Stimulated activated CD8-positive, alpha-beta memory T cell treated with anti-CD3 and anti-CD28 coated beads, Interleukin-4, amount 100 ng/mL, for 48 hours (primary cell): ENCODE results near the gene SPRR5.

Experiments
- DNase-seq: peaks from one replicate; pipeline ENCODE4 v3.0.0-alpha.2; 2020

The SPRR5 gene

GRCh38 chr1:152946651-152947256 is at the start of gene SPRR5:
Gene SPRR5, plus strand, starts transcription at chr1:152947206. Its CDS starts 1,349 bp downstream, at chr1:152948555.
- DNase-seq = no peak

GRCh38 chr1:152899027-152899426 is 48.0 kb upstream of the SPRR5 start:
- DNase-seq = no peak

- no peak for DNase-seq
These were observed 47.1 kb upstream of the SPRR5 start for GRCh38 chr1:152899883-152900282.

GRCh38 chr1:152901631-152902030 is 45.4 kb upstream of the SPRR5 start:
- no peak for DNase-seq

GRCh38 chr1:152902636-152903035 is 44.4 kb upstream of the SPRR5 start:
- no peak for DNase-seq

GRCh38 chr1:152904688-152905440 is 42.1 kb upstream of the SPRR5 start:
- no peak for DNase-seq

- no peak for DNase-seq
These were observed 40.9 kb upstream of the SPRR5 start for GRCh38 chr1:152906023-152906565.

GRCh38 chr1:152907686-152908601 is 39.1 kb upstream of the SPRR5 start, which contains the start of gene IVL:
Gene IVL, plus strand, starts transcription at chr1:152908546. Its CDS starts 1,252 bp downstream, at chr1:152909798.
- no peak for DNase-seq

- DNase-seq = no peak
These were observed 37.8 kb upstream of the SPRR5 start for GRCh38 chr1:152909206-152909605.

- DNase-seq = no peak
These were observed 34.5 kb upstream of the SPRR5 start for GRCh38 chr1:152912471-152912870.

- DNase-seq = no peak
These were observed 34.1 kb upstream of the SPRR5 start for GRCh38 chr1:152912900-152913299.

GRCh38 chr1:152917794-152918193 is 29.2 kb upstream of the SPRR5 start:
- DNase-seq = no peak

GRCh38 chr1:152919071-152919470 is 27.9 kb upstream of the SPRR5 start:
- no peak for DNase-seq

- DNase-seq = no peak
These were observed 22.8 kb upstream of the SPRR5 start for GRCh38 chr1:152924191-152924590.

GRCh38 chr1:152926091-152926490 is 20.9 kb upstream of the SPRR5 start:
- DNase-seq = no peak

- no peak for DNase-seq
These were observed 18.3 kb upstream of the SPRR5 start for GRCh38 chr1:152928671-152929070.

- no peak for DNase-seq
These were observed 14.7 kb upstream of the SPRR5 start for GRCh38 chr1:152932170-152932811.

GRCh38 chr1:152933196-152933595 is 13.8 kb upstream of the SPRR5 start:
- no peak for DNase-seq

- no peak for DNase-seq
These were observed 6.4 kb upstream of the SPRR5 start for GRCh38 chr1:152940614-152941013.

- no peak for DNase-seq
These were observed 5.8 kb upstream of the SPRR5 start for GRCh38 chr1:152941037-152941711.

- DNase-seq = no peak
These were observed 4.8 kb upstream of the SPRR5 start for GRCh38 chr1:152942161-152942560.

- DNase-seq = no peak
These were observed 758 bp upstream of the SPRR5 start for GRCh38 chr1:152946248-152946647.
